WTC11 (cell line): ENCODE measurements around the gene KCNQ2. TPM values are rescaled to one million over a fixed set of nuclear protein-coding genes. Genes with fewer than 3 reads are reported as not detected.

Experiments
- ATAC-seq: fragments of 200-7000 bp; cut with Tn5 transposase; 2 replicates; pipeline ENCODE4 v1.10.0; 2021; ENCODE audit warnings: mild to moderate bottlenecking, moderate library complexity
- CTCF ChIA-PET: fragments of 300-600 bp; sonication (Branson Sonifier 250); formaldehyde crosslinking; loops from one replicate; lab custom pipeline; 2021; ENCODE audit warnings: antibody characterized with exemption; lab: Charles Lee
- POLR2A ChIA-PET: fragments of 350-600 bp; sonication (Branson Sonifier 250); formaldehyde crosslinking; loops from one replicate; lab custom pipeline; 2021; ENCODE audit warnings: antibody characterized with exemption; lab: Charles Lee
- DNase-seq: peaks from one replicate; pipeline ENCODE4 v3.0.0; 2021; ENCODE audit warnings: low spot score
- H3K27ac Mint-ChIP-seq: 2 replicates; pipeline ENCODE4 v1.8.0; 2021; ENCODE audit warnings: mixed read lengths
- H3K27me3 Mint-ChIP-seq: 2 replicates; pipeline ENCODE4 v1.8.0; 2021; ENCODE audit warnings: low read depth, mild to moderate bottlenecking, moderate library complexity, mixed read lengths
- H3K36me3 Mint-ChIP-seq: 2 replicates; pipeline ENCODE4 v1.8.0; 2021; ENCODE audit warnings: mixed read lengths
- H3K4me1 Mint-ChIP-seq: 2 replicates; pipeline ENCODE4 v1.8.0; 2022; ENCODE audit warnings: mixed read lengths
- H3K4me3 Mint-ChIP-seq: 2 replicates; pipeline ENCODE4 v1.8.0; 2021; ENCODE audit warnings: mild to moderate bottlenecking, moderate library complexity, mixed read lengths
- H3K9me3 Mint-ChIP-seq: 2 replicates; pipeline ENCODE4 v1.8.0; 2021; ENCODE audit warnings: mixed read lengths
- CREM ChIP-seq: sonication (generic); formaldehyde crosslinking; IDR thresholded peaks from 2 replicates; pipeline ENCODE4 v1.8.1; 2022; ENCODE audit warnings: mild to moderate bottlenecking, missing genetic modification reagents, moderate library complexity
- EMX1 ChIP-seq: fragments of 250-450 bp; sonication (Bioruptor Pico); IDR thresholded peaks from 2 replicates; pipeline ENCODE4 v1.8.0; 2021; ENCODE audit warnings: mild to moderate bottlenecking
- KAT7 ChIP-seq: sonication (generic); formaldehyde crosslinking; IDR thresholded peaks from 2 replicates; pipeline ENCODE4 v1.8.1; 2023; ENCODE audit warnings: missing genetic modification reagents, mild to moderate bottlenecking, borderline replicate concordance
- NR2C2 ChIP-seq: sonication (generic); formaldehyde crosslinking; IDR thresholded peaks from 2 replicates; pipeline ENCODE4 v1.8.0; 2022; ENCODE audit warnings: mild to moderate bottlenecking, missing genetic modification reagents
- PRRX2 ChIP-seq: fragments of 250-450 bp; sonication (Bioruptor Pico); IDR thresholded peaks from 2 replicates; pipeline ENCODE4 v1.8.0; 2021; ENCODE audit warnings: mild to moderate bottlenecking
- RORB ChIP-seq: fragments of 250-450 bp; sonication (Bioruptor Pico); IDR thresholded peaks from 2 replicates; pipeline ENCODE4 v1.9.0; 2021; ENCODE audit warnings: mild to moderate bottlenecking
- SMAD3 ChIP-seq: sonication (generic); formaldehyde crosslinking; IDR thresholded peaks from 2 replicates; pipeline ENCODE4 v1.8.0; 2022; ENCODE audit warnings: missing genetic modification reagents, mild to moderate bottlenecking, borderline replicate concordance
- TP53 ChIP-seq: sonication (generic); formaldehyde crosslinking; IDR thresholded peaks from 2 replicates; pipeline ENCODE4 v1.8.1; 2023; ENCODE audit warnings: mild to moderate bottlenecking, missing genetic modification reagents
- ZNF121 ChIP-seq: sonication (generic); formaldehyde crosslinking; IDR thresholded peaks from 2 replicates; pipeline ENCODE4 v1.8.0; 2023; ENCODE audit warnings: missing genetic modification reagents
- ZNF396 ChIP-seq: fragments of 250-450 bp; sonication (Bioruptor Pico); IDR thresholded peaks from 2 replicates; pipeline ENCODE4 v1.8.0; 2021; ENCODE audit warnings: mild to moderate bottlenecking, moderate library complexity, borderline replicate concordance
- total RNA-seq: library from RNA; stranded (reverse); gene quantifications from 3 replicates; pipeline ENCODE4 v1.2.3, GENCODE V29; 2021
- TF ChIP-seq, protein P1 (sequence below): sonication (generic); formaldehyde crosslinking; IDR thresholded peaks from 2 replicates; pipeline ENCODE4 v1.8.0; 2022; ENCODE audit warnings: mild to moderate bottlenecking, missing genetic modification reagents
- TF ChIP-seq, protein P2 (sequence below): sonication (generic); formaldehyde crosslinking; IDR thresholded peaks from 2 replicates; pipeline ENCODE4 v1.8.1; 2022; ENCODE audit warnings: mild to moderate bottlenecking, moderate library complexity, missing genetic modification reagents
- TF ChIP-seq, protein P3 (sequence below): sonication (generic); formaldehyde crosslinking; IDR thresholded peaks from 2 replicates; pipeline ENCODE4 v1.8.0; 2023; ENCODE audit warnings: missing genetic modification reagents
- TF ChIP-seq, protein P4 (sequence below): sonication (generic); formaldehyde crosslinking; IDR thresholded peaks from 2 replicates; pipeline ENCODE4 v1.8.1; 2023; ENCODE audit warnings: mild to moderate bottlenecking, missing genetic modification reagents, moderate library complexity
- TF ChIP-seq, protein P5 (sequence below): sonication (generic); formaldehyde crosslinking; IDR thresholded peaks from 2 replicates; pipeline ENCODE4 v1.8.1; 2023; ENCODE audit warnings: mild to moderate bottlenecking, missing genetic modification reagents

Gene KCNQ2
- total RNA-seq, 1 experiment from 2014 or later, result 99.8 TPM

DNA sequence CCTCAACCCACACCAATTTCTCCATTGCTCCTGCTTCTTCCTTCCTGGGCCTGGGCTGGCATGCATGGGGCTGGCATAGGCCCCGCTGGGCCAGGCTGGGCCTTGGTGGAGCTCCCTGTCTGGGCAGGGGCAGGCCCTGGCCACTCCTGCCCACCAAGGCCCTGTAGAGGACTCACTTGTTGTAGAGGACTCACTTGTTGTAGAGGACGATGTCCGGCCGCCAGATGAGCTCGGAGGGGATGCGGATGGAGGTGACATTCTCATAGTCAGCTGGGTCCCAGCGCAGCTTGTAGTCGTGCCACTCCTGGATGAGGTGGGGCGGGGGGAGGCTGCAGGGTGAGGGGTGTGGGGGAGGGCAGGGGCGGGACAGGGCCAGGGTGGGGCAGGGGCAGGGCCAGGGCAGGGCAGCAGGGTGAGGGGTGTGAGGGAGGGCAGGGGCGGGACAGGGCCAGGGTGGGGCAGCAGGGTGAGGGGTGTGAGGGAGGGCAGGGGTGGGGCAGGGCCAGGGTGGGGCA, 116.6 kb downstream of the KCNQ2 start:
- H3K27me3 Mint-ChIP-seq, result peaks cover 3% of the 10 kb centered on the region
- H3K27ac Mint-ChIP-seq, result no peak overlapping the region
- peaks cover 8% of the 10 kb centered on the region for H3K4me1 Mint-ChIP-seq
- H3K9me3 Mint-ChIP-seq, result peaks cover 3% of the 10 kb centered on the region; the same call in 1 of the 2 replicates
- H3K36me3 Mint-ChIP-seq, result no peaks in the 10 kb centered on the region
- ChIA-PET CTCF (no interaction called here), POLR2A (no interaction called here)
- no peak overlapping the region for H3K4me3 Mint-ChIP-seq
- DNase-seq, result no peak
- ATAC-seq, result no peak
- TF ChIP-seq PRRX2 (CRISPR knock-in tag) (no peak), KAT7 (no peak), NR2C2 (CRISPR knock-in tag) (no peak)
- TF ChIP-seq, protein P1, sequence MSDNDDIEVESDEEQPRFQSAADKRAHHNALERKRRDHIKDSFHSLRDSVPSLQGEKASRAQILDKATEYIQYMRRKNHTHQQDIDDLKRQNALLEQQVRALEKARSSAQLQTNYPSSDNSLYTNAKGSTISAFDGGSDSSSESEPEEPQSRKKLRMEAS, result no peak
- TF ChIP-seq, all 79 proteins: peak for 0

DNA sequence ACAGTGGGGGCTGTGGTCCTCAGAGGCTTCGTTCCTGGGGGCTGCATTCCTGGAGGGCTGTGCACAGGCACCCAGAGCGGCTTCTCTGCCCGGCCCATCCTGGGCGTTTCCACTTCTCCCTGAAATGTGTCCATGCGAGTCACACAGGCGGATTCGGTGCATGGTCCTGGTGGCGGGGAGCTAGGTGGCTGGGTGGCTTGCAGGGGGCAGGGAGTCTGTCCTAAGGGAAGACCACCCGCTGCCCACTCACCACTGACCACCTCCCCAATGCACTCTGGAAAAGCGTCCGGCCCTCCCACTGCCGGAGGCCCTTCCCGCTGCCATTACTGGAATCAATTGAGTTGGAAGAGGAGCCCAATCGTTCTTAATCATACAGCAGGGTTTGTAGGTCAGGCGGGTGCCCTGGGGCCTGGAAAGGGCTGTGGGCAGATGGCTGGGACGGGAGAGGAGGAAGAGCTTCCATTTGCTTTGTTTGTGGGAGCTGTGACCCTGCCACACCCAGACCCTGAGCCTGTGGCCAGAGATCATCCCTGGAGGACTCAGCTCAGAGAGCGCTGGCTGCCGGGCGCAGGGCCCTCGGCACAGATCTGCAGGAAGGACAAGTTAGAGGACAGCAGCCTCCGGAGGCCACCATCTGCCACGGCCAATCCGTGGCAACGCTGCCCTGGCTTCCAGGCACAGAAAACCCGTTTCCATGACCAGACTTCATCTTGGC, 117.7 kb downstream of the KCNQ2 start:
- H3K27ac Mint-ChIP-seq, result peak overlapping the region; percentile 49
- no peak for ATAC-seq
- POLR2A ChIA-PET, result no interaction called here
- peaks cover 1% of the 10 kb centered on the region for H3K27me3 Mint-ChIP-seq
- no peak overlapping the region for H3K4me3 Mint-ChIP-seq
- peaks cover 6% of the 10 kb centered on the region for H3K4me1 Mint-ChIP-seq
- TF ChIP-seq EMX1 (CRISPR knock-in tag) (no peak), KAT7 (no peak), RORB (CRISPR knock-in tag) (no peak), CREM (CRISPR knock-in tag) (no peak)
- no peak for DNase-seq
- peaks cover 2% of the 10 kb centered on the region; the same call in 1 of the 2 replicates for H3K36me3 Mint-ChIP-seq
- peaks cover 11% of the 10 kb centered on the region for H3K9me3 Mint-ChIP-seq
- CTCF ChIA-PET, result no interaction called here

DNA sequence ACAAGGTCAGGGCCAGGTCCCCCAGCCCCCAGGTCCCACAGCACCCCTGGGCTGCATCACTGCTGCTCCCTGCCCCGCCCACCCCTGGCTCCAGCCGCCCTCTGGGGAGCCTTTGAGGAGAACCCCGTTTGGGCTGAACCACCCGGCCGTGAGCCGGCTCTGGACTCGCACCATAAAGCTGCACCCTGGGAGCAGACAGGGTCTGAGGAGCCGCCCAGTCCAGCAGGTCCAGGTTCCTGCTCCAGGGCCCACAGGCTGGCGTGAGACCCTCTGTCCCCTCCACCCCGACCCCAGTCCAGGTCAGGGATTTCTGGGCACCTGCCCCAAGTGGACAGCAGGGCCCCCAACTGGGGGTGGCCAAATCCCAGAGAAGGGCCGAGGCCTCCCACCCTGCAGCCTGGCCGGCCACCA, 119.6 kb downstream of the KCNQ2 start:
- Mint-ChIP-seq H3K9me3 (peaks cover 11% of the 10 kb centered on the region), H3K4me1 (peaks cover 6% of the 10 kb centered on the region), H3K27me3 (no peaks in the 10 kb centered on the region), H3K36me3 (peaks cover 2% of the 10 kb centered on the region; the same call in 1 of the 2 replicates), H3K4me3 (no peak overlapping the region), H3K27ac (no peak overlapping the region)
- TF ChIP-seq, protein P2, sequence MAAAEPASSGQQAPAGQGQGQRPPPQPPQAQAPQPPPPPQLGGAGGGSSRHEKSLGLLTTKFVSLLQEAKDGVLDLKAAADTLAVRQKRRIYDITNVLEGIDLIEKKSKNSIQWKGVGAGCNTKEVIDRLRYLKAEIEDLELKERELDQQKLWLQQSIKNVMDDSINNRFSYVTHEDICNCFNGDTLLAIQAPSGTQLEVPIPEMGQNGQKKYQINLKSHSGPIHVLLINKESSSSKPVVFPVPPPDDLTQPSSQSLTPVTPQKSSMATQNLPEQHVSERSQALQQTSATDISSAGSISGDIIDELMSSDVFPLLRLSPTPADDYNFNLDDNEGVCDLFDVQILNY, result no peak
- TF ChIP-seq SMAD3 (CRISPR knock-in tag), result no peak
- ATAC-seq (peak; percentile 13), DNase-seq (no peak)
- ChIA-PET CTCF (interaction anchor here (0.7 to 3.9 kb wide), 10 partner anchors 9 to 122 kb away, joined by 3 to 20 read pairs (median 4); partner anchors contain the start of gene CHRNA4), POLR2A (no interaction called here)

DNA sequence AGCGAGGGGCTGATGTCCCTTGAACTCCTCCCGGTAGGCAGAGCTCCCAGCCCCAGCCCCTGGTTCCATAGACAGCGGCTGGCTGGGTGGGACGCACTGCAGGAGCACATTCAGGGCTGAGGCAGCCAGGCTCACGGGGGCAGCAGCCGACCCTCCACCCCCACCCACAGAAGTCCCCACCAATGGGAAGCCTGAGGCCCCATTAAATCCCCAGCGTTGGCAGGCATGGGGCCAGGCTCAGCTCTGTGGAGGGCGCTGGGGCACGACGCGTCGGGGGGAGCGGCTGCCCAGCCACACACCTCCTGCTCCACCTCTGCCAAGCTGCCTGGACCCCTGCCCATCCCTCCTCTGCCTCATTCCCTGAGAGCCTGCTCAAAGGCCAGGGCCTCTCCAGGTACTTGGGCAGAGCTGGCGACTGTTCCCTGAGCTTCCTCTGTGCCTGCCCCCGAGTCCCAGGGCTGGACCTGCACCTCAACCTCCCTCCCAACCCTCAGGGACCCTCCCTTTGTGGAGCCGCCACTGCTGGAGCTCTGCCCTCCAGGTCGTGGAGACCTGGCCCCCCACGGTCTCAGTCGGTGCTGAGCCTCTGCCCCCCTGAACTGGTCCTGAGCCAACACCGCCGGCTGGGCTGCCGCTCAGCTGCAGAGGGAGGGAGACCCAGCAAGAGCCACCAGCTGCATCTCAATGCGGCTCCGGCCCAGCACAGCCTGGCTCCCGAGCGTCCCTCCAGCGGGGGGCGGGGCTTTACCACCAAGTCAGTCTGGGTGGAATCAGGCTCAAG, 120.5 kb downstream of the KCNQ2 start:
- no peak overlapping the region for H3K27ac Mint-ChIP-seq
- H3K36me3 Mint-ChIP-seq, result peaks cover 2% of the 10 kb centered on the region; the same call in 1 of the 2 replicates
- CTCF ChIA-PET, result interaction anchor here (0.6 to 3.9 kb wide), 13 partner anchors 10 to 186 kb away, joined by 3 to 20 read pairs (median 4); partner anchors contain the start of genes CHRNA4 and PTK6
- H3K9me3 Mint-ChIP-seq, result peaks cover 11% of the 10 kb centered on the region
- peak; percentile 87 for ATAC-seq
- POLR2A ChIA-PET, result interaction anchor here (0.7 kb wide), 1 partner anchor 108 kb away, joined by 3 read pairs; no protein-coding TSS in a partner anchor
- peaks cover 6% of the 10 kb centered on the region for H3K4me1 Mint-ChIP-seq
- TF ChIP-seq ZNF121 (CRISPR knock-in tag) (peak; percentile 82), TP53 (CRISPR knock-in tag) (peak; percentile 40; the same call in 1 of the 2 replicates)
- TF ChIP-seq, protein P3, sequence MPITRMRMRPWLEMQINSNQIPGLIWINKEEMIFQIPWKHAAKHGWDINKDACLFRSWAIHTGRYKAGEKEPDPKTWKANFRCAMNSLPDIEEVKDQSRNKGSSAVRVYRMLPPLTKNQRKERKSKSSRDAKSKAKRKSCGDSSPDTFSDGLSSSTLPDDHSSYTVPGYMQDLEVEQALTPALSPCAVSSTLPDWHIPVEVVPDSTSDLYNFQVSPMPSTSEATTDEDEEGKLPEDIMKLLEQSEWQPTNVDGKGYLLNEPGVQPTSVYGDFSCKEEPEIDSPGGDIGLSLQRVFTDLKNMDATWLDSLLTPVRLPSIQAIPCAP, result no peak
- H3K4me3 Mint-ChIP-seq, result no peak overlapping the region
- no peaks in the 10 kb centered on the region for H3K27me3 Mint-ChIP-seq
- peak; percentile 79 for DNase-seq

DNA sequence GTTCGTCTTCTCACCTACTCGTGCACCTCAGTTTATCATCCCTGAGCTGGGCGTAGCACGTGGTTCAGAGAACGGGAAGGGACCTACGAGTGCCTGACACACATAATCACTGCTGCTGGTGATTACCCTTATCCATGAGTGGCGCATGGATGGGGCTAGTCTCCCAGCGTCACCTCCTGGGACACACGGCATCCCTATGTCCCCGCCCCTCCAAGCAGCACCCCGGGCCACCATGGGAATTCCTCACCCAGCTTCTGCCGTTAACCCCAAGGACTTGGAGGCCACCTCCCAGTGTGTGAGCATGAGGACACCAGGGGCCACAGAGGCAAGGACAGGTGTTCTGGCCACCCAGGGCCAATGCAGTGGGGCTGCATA, 121.1 kb downstream of the KCNQ2 start:
- ATAC-seq, result no peak
- TF ChIP-seq, protein P4, sequence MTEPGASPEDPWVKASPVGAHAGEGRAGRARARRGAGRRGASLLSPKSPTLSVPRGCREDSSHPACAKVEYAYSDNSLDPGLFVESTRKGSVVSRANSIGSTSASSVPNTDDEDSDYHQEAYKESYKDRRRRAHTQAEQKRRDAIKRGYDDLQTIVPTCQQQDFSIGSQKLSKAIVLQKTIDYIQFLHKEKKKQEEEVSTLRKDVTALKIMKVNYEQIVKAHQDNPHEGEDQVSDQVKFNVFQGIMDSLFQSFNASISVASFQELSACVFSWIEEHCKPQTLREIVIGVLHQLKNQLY (CRISPR knock-in tag), result no peak
- TF ChIP-seq ZNF396 (CRISPR knock-in tag), result no peak
- TF ChIP-seq, protein P5, sequence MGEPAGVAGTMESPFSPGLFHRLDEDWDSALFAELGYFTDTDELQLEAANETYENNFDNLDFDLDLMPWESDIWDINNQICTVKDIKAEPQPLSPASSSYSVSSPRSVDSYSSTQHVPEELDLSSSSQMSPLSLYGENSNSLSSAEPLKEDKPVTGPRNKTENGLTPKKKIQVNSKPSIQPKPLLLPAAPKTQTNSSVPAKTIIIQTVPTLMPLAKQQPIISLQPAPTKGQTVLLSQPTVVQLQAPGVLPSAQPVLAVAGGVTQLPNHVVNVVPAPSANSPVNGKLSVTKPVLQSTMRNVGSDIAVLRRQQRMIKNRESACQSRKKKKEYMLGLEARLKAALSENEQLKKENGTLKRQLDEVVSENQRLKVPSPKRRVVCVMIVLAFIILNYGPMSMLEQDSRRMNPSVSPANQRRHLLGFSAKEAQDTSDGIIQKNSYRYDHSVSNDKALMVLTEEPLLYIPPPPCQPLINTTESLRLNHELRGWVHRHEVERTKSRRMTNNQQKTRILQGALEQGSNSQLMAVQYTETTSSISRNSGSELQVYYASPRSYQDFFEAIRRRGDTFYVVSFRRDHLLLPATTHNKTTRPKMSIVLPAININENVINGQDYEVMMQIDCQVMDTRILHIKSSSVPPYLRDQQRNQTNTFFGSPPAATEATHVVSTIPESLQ, result no peak
- no peak for DNase-seq
- peaks cover 2% of the 10 kb centered on the region; the same call in 1 of the 2 replicates for H3K36me3 Mint-ChIP-seq
- H3K27me3 Mint-ChIP-seq, result no peaks in the 10 kb centered on the region
- ChIA-PET CTCF (interaction anchor here (1.0 to 3.9 kb wide), 6 partner anchors 10 to 120 kb away, joined by 3 to 20 read pairs (median 12); partner anchors contain the start of gene CHRNA4), POLR2A (interaction anchor here (0.7 kb wide), 1 partner anchor 109 kb away, joined by 3 read pairs; no protein-coding TSS in a partner anchor)
- H3K4me3 Mint-ChIP-seq, result no peak overlapping the region
- H3K4me1 Mint-ChIP-seq, result peaks cover 6% of the 10 kb centered on the region
- no peak overlapping the region for H3K27ac Mint-ChIP-seq
- H3K9me3 Mint-ChIP-seq, result peaks cover 11% of the 10 kb centered on the region
